GM12878 (cell line): ENCODE measurements around the gene TNP2. TPM values are rescaled to one million over a fixed set of nuclear protein-coding genes. Genes with fewer than 3 reads are reported as not detected.

ENCODE experiments used
- ATAC-seq: fragments of 200-7000 bp; cut with Tn5 transposase; 3 replicates; pipeline ENCODE4 v1.9.1; 2020; ENCODE audit warnings: mild to moderate bottlenecking, moderate library complexity
- BruUV-seq: library from RNA; stranded (reverse); fragments of 400-500 nt; replicated peaks from 2 replicates; lab custom pipeline; 2021; lab: Mats Ljungman, UMichigan
- CTCF ChIA-PET: fragments of 300-600 bp; sonication (Branson Sonifier 250); formaldehyde crosslinking; extraction: SDS; loops from one replicate; lab custom pipeline; 2021; ENCODE audit warnings: inconsistent platforms; lab: Yijun Ruan, JAX
- POLR2A ChIA-PET: fragments of 350-600 bp; formaldehyde crosslinking; extraction: SDS; loops from one replicate; lab custom pipeline; 2021; ENCODE audit warnings: inconsistent platforms; lab: Charles Lee
- RAD21 ChIA-PET: fragments of 300-600 bp; sonication (Branson Sonifier 250); formaldehyde crosslinking; loops from one replicate; lab custom pipeline; 2023; ENCODE audit warnings: antibody characterized with exemption; ENCODE audit not compliant: unreplicated experiment; lab: Charles Lee
- SMC1A ChIA-PET: fragments of 300-600 bp; sonication (Branson Sonifier 250); formaldehyde crosslinking; loops from one replicate; lab custom pipeline; 2023; ENCODE audit not compliant: unreplicated experiment, uncharacterized antibody; lab: Charles Lee
- DNase-seq: peaks from one replicate; pipeline ENCODE4 v3.0.0-alpha.2; 2011; ENCODE audit warnings: low read depth, low spot score
- FAIRE-seq: peaks from 3 replicates; lab custom pipeline; 2011; peaks lifted over from hg19 to GRCh38; lab: Jason Lieb, UNC
- H2AFZ ChIP-seq: 2 replicates; pipeline ENCODE4 v1.6.0; 2011; ENCODE audit warnings: low read depth, low read length, control low read depth; ENCODE audit not compliant: control insufficient read depth
- H3K27ac ChIP-seq: 2 replicates; pipeline ENCODE4 v1.5.1; 2011; ENCODE audit warnings: control low read depth; ENCODE audit not compliant: control insufficient read depth, insufficient read depth
- H3K27me3 ChIP-seq, 2 experiments: replicated peaks in 1 of 2; 2 replicates each; pipeline versions ENCODE4 v1.6.0 to v1.6.1; 2011; ENCODE audit warnings: low read length in 1 of 2; ENCODE audit not compliant: control insufficient read depth in 2 of 2, insufficient read depth in 2 of 2
- H3K36me3 ChIP-seq, 2 experiments: 2 replicates each; pipeline ENCODE4 v1.5.1; 2011; ENCODE audit warnings: low read length in 1 of 2; ENCODE audit not compliant: control insufficient read depth in 2 of 2, insufficient read depth in 2 of 2
- H3K4me1 ChIP-seq: 2 replicates; pipeline ENCODE4 v1.6.1; 2011; ENCODE audit warnings: mild to moderate bottlenecking, low read length, moderate library complexity, mixed read lengths; ENCODE audit not compliant: control insufficient read depth, insufficient read depth
- H3K4me2 ChIP-seq: 2 replicates; pipeline ENCODE4 v1.6.0; 2011; ENCODE audit warnings: control low read depth; ENCODE audit not compliant: control insufficient read depth, insufficient read depth
- H3K4me3 ChIP-seq: fragments of 200-600 bp; sonication (generic); 2 replicates; pipeline ENCODE4 v1.5.1; 2016
- H3K79me2 ChIP-seq: 2 replicates; pipeline ENCODE4 v1.6.0; 2011; ENCODE audit warnings: low read length; ENCODE audit not compliant: control insufficient read depth, insufficient read depth
- H3K9ac ChIP-seq: 2 replicates; pipeline ENCODE4 v1.8.0; 2011; ENCODE audit warnings: low read length, control low read depth, mixed read lengths; ENCODE audit not compliant: control insufficient read depth, insufficient read depth
- H3K9me3 ChIP-seq: replicated peaks from 3 replicates; pipeline ENCODE4 v1.5.1; 2011; ENCODE audit warnings: mild to moderate bottlenecking, low read length; ENCODE audit not compliant: control insufficient read depth, insufficient read depth
- H4K20me1 ChIP-seq: 2 replicates; pipeline ENCODE4 v1.6.0; 2011; ENCODE audit not compliant: control insufficient read depth, insufficient read depth
- ATF7 ChIP-seq: fragments of 450-650 bp; IDR thresholded peaks from 2 replicates; pipeline ENCODE4 v1.6.1; 2016; ENCODE audit warnings: low read depth, mild to moderate bottlenecking
- BCL3 ChIP-seq: IDR thresholded peaks from 2 replicates; pipeline ENCODE4 v1.6.1; 2011; ENCODE audit warnings: borderline replicate concordance, low read depth, mild to moderate bottlenecking, moderate library complexity, low read length; ENCODE audit not compliant: insufficient read depth, poor library complexity, severe bottlenecking
- CBFB ChIP-seq: IDR thresholded peaks from 2 replicates; pipeline ENCODE4 v1.6.1; 2016; ENCODE audit warnings: antibody characterized with exemption, low read depth
- HCFC1 ChIP-seq: fragments of 150-350 bp; IDR thresholded peaks from 2 replicates; pipeline ENCODE4 v1.6.1; 2014; ENCODE audit warnings: low read length
- KDM1A ChIP-seq: fragments of 200-600 bp; sonication (generic); IDR thresholded peaks from 2 replicates; pipeline ENCODE4 v1.6.1; 2016; ENCODE audit warnings: borderline replicate concordance
- SMAD1 ChIP-seq: fragments of 450-650 bp; IDR thresholded peaks from 2 replicates; pipeline ENCODE4 v1.6.1; 2018; ENCODE audit warnings: mild to moderate bottlenecking, low read depth; ENCODE audit not compliant: partially characterized antibody
- TBL1XR1 ChIP-seq: IDR thresholded peaks from 2 replicates; pipeline ENCODE4 v1.6.1; 2012; ENCODE audit warnings: low read depth, low read length, improper control_type of control experiment
- ZBED1 ChIP-seq: IDR thresholded peaks from 2 replicates; pipeline ENCODE4 v1.6.1; 2016; ENCODE audit warnings: borderline replicate concordance
- ZNF274 ChIP-seq: IDR thresholded peaks from one replicate; pipeline ENCODE4 v1.8.0; 2011; ENCODE audit not compliant: insufficient read length, insufficient read depth
- WGBS: methylation state at CpG from one replicate; pipeline ENCODE4 v1.1.6; 2016; ENCODE audit warnings: low lambda C conversion rate; ENCODE audit not compliant: insufficient replicate concordance, insufficient coverage; ENCODE audit errors: missing lambda C conversion rate; 5-methylcytosine and 5-hydroxymethylcytosine counted together
- in situ Hi-C: fragments of 300-500 bp; cut with MboI; formaldehyde crosslinking; loops from 9 replicates; pipeline ENCODE4 v1.14.3; 2018; ENCODE audit warnings: mixed read lengths
- intact Hi-C: fragments of 100-400 bp; cut with micrococcal nuclease; formaldehyde crosslinking; loops from one replicate; pipeline ENCODE4 v1.14.2; 2022; ENCODE audit not compliant: unreplicated experiment
- polyA plus RNA-seq, 11 experiments: library from polyadenylated mRNA; depleted of rRNA in 4 of 11; unstranded in 6 of 11; stranded (reverse) in 5 of 11; fragments of >200 nt; fragmentation: Nextera tagmentation in 4 of 11; fragmentation: Illumina TruSeq in 1 of 11; extraction: Ambion mirVana in 4 of 11; extraction: Trizol in 1 of 11; gene quantifications; 1 replicate in 1 of 11; 2 replicates in 10 of 11; pipeline versions ENCODE4 v1.2.1 to v1.2.3, GENCODE V29; 2011 to 2016; ENCODE audit warnings: inconsistent platforms in 2 of 11, missing spikeins in 2 of 11, low read depth in 1 of 11
- total RNA-seq, 4 experiments: library from RNA; depleted of rRNA in 3 of 4; stranded (reverse); fragments of >200 nt in 3 of 4; fragmentation: Illumina TruSeq in 1 of 4; extraction: Trizol in 1 of 4; gene quantifications; 2 replicates each; pipeline versions ENCODE4 v1.2.1 to v1.2.3, GENCODE V29; 2013 to 2021

TNP2 gene
- total and polyA plus RNA-seq, 10 of the 15 experiments (the other 5 are each of a cell fraction or from before 2014, with no cell fraction given), result not detected

DNA sequence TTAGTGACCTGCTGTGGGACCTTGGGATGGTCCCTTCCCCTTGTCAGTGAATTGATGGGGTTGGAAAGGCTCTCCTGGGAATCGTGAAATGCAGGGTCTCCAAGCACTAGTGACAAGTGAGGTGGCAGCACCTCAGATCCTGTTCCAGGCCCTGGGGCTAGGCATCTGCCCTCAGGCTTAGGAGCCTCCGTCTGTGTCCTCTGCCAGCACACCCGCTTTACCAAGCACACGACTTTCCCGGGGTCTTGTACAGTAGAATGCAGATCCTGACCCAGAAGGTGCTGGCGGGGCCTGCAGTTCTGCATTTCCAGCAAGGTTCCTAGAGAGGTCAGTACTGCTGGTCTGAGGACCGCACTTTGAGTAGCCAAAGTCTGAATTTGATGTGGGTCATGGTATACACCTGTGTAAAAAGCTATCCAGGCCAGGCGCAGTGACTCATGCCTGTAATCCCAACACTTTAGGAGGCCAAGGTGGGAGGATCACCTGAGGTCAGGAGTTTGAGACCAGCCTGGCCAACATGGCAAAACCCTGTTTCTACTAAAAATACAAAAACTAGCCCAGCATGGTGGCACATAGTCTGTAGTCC is 45.3 kb upstream of the TNP2 start:
- H3K4me2 ChIP-seq, result no peak overlapping the region
- RAD21 ChIA-PET, result interaction anchor here (1.0 to 8.5 kb wide), 4 partner anchors 13 to 58 kb away, joined by 4 to 206 read pairs (median 96); partner anchors contain the start of gene SOCS1
- POLR2A ChIA-PET, result interaction anchor here (1.2 to 2.8 kb wide), 2 partner anchors 12 to 14 kb away, joined by 4 to 14 read pairs; no protein-coding TSS in a partner anchor
- no peak overlapping the region for H3K4me3 ChIP-seq
- intact Hi-C loops, result loop anchor here (5.0 kb wide), 1 partner anchor 107 kb away; no protein-coding TSS in a partner anchor
- SMC1A ChIA-PET, result interaction anchor here (1.5 to 7.4 kb wide), 2 partner anchors 10 to 15 kb away, joined by 6 to 194 read pairs; no protein-coding TSS in a partner anchor
- H2AFZ ChIP-seq, result no peak overlapping the region
- H3K27me3 ChIP-seq, result no peaks in the 10 kb centered on the region; a peak in 1 of 4 replicates
- H3K4me1 ChIP-seq, result peaks cover 42% of the 10 kb centered on the region
- no peaks in the 10 kb centered on the region for H3K36me3 ChIP-seq
- no peak overlapping the region for H3K9ac ChIP-seq
- in situ Hi-C loops, result no loop called here
- BruUV-seq, result no TSS peak
- ATAC-seq (no peak), DNase-seq (no peak), FAIRE-seq (no peak)
- no peak overlapping the region for H3K27ac ChIP-seq
- CTCF ChIA-PET, result interaction anchor here (6.9 kb wide), 1 partner anchor 39 kb away, joined by 70 read pairs; no protein-coding TSS in a partner anchor
- no peaks in the 10 kb centered on the region for H4K20me1 ChIP-seq
- 96% methylated on average over 8 of the region's 8 CpGs for WGBS
- no peaks in the 10 kb centered on the region; the same call in 2 of the 3 replicates for H3K9me3 ChIP-seq
- H3K79me2 ChIP-seq, result no peaks in the 10 kb centered on the region
- TF ChIP-seq BCL3, result no peak
- TF ChIP-seq TBL1XR1, result no peak
- no peak for TF ChIP-seq ZNF274
- TF ChIP-seq SMAD1, result no peak
- TF ChIP-seq ZBED1, result no peak
- TF ChIP-seq ATF7, result no peak
- no peak for TF ChIP-seq CBFB
- TF ChIP-seq KDM1A, result no peak
- no peak for TF ChIP-seq HCFC1
